T1000 (cell line): ENCODE data around the gene FAM107A.
A peak's percentile ranks its signal among the peaks of the same experiment; 100 is the strongest.

Experiments
- DNase-seq: peaks from one replicate; lab custom pipeline; 2025; ENCODE audit warnings: mixed read lengths; lab: John Stamatoyannopoulos, UW

The FAM107A gene

DNA sequence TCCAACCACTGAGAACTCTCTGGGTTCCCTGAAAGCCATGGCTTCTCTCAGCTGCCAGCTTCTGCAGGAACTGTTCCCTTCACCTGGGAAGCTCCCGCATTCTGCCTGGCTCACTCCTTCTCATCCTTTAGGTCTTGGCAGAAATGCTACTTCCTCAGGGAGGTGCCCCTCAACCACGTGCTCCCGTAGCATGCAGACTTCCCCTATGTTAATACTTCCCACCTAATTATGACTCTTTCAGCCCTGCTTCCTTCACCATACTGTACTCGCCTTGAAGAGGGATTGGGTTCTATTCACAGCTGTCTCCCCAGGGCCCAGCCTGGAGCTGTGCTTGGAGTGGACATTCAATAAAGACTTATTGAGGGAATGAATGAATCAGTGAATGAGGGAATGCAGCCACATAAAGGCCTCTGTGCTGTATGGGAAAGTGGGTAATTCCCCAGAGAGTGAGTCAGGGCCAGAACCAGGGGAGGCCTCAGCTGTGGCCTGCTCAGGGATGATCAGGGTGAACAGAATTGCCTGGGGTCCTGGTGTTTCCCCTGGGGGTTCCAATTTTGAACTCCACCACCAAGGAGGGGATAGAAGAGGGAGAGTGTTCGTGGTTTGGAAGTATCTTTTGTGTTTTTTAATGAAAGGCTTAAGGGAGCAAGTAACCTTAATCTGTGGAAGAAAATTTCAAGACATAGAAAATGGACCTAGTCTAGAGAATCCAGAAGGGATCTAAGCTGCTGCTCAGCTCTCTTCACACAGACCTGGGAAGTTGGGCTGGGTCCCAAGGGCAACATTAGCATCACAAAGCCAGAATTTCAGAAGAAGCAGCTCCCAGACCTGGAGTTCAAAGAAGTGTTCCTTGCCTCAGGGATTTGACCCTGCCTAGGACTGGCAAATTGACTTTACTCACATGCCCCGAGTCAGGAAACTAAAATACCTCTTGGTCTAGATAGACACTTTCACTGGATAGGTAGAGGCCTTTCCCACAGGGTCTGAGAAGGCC, 14.6 kb upstream of the FAM107A start:
- peak; percentile 14 for DNase-seq

DNA sequence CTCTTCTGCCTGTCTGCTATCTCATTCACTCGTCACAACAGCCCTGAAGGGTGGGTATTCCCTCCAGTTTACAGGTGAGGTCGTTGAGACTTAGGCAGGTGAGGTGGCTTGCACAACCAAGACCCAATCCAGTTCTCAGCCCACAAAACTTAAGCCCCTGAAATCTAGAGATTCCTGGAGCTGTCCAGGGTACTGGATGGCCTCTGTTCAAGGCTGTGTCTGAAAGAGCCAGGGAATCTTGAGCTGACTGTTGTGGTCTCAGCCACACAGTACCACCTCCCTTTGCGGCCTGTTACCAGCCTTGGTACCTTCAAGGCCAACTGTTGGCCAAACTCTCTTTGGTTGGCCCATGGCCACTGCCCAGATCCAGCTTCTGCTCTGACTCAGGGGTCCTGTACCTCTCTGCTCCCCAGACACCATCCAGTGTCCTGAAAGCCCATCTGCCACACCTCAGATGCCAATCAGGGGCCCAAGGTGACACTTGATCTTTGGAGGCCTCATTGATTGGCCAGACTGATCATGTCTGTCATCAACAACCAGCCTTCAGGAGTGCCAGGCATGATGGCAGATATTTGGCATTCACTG, 10.9 kb upstream of the FAM107A start:
- DNase-seq, result peak; percentile 11

DNA sequence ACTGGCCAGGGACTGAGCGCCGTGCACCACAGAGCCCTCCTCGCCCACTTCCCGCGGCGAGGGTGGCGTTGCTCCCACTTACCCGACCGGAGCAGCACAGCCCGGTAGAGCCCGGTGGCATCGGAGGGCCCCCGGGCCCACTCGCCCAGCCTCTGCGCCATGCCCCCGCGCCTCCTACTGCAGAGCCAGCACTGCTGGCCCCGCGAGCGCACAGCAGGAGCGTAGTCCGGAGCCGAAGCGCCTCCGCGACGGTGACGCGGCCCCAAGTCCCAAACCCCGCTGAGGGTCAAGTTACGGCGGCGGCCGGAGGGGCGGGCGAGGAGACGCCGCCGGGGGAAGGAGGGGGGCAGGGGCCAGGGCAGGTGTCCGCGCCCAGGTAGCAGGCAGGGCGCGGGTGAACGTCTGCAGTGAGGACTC, 9.6 kb upstream of the FAM107A start:
- no peak for DNase-seq

DNA sequence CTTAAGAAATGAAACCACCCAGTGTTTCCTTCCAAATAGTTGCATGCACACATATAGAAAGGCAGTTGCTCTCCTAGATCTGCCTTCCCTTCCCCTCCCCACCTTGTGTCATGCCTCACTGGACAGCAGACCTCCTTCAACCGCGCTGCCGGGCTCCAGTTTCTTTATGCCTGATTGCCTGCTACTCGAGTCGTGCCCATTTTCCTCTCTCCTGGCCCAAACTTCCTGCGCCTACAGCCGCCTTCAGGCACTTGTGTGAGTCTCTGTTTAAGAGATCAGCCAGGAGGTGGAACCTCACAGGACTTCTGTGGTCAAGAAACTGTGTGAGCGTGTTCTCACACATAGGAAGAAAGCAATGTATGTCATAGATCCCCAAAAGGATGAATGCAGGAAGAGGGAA, 8.8 kb upstream of the FAM107A start:
- no peak for DNase-seq

GRCh38 chr3:58585005-58585786, 8.0 kb upstream of the FAM107A start:
- peak; percentile 41 for DNase-seq

DNA sequence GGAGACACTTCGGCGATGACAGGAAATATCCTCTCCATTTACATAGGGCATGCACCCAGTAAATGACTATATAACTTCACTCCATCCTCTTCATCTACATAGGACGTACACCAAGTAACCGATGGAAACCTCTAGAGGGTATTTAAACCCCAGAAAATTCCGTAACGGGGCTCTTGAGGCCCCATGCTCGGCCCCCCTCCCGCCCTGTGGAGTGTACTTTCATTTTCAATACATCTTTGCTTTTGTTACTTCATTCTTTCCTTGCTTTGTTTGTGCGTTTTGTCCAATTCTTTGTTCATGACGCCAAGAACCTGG, 7.5 kb upstream of the FAM107A start:
- no peak for DNase-seq

DNA sequence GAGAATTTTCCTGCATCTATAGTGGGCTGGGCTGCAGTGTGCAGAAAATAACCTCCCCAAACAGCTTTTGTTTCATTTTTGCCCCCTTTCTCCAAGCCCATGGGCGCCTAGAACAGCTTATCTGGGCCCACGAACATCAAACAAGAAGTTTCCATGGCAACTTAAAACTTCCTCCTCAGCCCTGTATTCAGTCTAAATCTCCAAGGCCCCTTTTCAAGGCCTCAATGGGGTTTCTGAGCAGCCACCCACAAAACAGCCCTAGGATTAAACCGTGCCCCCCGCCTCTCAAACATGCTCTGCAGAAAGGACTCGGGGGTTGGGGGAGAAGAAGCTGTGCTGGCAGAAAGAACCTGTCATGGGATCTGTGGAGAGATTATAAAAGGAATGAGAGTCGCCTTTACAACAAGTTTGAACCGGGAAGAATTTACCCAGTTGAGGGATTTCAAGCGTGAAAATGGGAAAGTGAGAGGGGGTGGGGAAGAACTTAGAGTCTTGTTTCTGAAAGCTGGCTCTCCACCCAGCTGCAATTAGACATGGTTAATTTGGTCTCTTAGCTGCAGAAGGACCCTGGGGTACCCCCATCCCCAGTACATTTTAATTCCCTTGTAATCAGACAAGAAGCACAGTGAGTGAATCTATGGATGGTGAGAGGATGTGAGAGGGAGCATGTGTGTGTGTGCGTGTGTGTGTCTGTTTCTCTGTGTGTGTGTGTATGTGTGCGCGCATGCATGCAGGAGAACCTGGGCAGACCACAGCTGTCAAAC, 4.3 kb upstream of the FAM107A start:
- DNase-seq, result no peak

DNA sequence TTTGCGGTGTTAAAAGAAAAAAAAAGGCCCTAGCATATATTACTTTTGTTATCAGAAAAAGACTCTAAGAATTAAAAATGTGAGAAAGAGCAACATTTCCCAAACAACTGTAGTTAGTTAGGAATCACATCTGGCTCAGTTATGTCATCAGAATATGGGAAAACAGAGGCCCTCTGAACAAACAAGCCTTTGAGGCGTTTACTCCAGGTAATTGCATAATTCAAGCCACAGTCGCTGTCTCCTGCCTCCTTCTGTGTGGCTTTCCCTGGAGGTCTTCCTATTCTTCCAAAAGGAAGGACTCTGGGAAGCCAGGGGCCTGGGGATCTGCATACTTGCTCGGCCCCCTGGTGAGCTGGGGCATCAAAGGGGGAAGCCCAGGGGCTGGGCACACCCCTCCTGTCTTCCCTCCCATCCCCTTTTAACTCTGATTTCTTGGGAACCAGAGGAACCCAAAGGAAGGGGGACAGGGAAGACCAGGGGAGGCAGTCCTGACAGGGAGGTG, 3.7 kb upstream of the FAM107A start:
- no peak for DNase-seq

DNA sequence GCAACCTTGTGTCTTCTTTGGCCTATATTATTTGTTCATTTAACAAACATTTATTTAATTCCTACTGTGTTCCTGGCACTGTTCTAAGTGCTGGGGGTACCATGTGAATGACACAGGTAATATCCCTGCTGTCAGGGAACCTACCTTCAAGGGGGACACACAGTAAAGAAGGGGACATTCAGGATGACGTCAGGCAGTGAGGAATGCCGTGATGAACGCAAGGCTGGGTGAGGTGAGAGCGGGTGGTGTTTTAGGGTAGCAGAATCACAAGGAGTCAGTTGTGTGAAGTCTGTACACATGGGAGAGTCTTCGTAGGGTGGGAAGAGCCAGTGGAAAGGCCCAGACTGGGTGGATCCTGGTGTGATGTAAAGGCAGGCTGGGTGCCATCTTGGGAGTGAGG, 1.7 kb upstream of the FAM107A start:
- no peak for DNase-seq

GRCh38 chr3:58576716-58577115, 475 bp downstream of the FAM107A start:
- no peak for DNase-seq

- DNase-seq, result no peak
Measured at GRCh38 chr3:58575971-58576652, 1.1 kb downstream of the FAM107A start.

GRCh38 chr3:58574682-58575081, 2.5 kb downstream of the FAM107A start:
- DNase-seq, result no peak

GRCh38 chr3:58574106-58574505, 3.1 kb downstream of the FAM107A start:
- no peak for DNase-seq

- no peak for DNase-seq
Measured at GRCh38 chr3:58573640-58574039, 3.6 kb downstream of the FAM107A start.

- no peak for DNase-seq
Measured at GRCh38 chr3:58572634-58573230, 4.5 kb downstream of the FAM107A start.

DNA sequence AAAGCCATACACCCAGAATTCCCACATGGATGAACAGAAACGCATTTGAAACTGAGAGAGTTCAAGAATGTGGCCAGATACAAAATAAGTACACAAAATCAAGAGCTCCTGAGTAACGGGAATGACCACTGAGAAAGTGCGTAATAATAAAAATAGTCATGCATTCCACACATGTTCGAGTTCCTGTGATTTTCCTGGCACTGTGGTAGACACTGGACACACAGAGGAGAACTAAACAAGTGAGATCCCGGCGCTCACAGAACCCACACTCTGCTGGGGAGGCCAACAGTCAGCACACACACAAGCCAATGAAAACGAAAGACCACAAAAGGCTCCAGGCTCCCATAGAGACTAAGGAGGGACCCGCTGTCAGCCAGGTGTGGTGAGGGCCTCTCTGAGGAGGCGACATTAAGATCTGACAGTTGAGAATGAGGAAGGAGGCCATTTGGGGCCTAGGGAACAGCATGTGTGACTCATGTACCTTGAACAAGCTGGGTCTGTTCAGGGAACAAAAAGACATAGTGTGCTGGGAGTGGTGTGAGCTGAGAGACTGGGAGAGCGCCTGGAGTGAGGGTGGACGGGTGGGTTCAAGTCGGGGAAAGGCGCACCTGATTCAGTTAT, 5.1 kb downstream of the FAM107A start:
- no peak for DNase-seq

DNA sequence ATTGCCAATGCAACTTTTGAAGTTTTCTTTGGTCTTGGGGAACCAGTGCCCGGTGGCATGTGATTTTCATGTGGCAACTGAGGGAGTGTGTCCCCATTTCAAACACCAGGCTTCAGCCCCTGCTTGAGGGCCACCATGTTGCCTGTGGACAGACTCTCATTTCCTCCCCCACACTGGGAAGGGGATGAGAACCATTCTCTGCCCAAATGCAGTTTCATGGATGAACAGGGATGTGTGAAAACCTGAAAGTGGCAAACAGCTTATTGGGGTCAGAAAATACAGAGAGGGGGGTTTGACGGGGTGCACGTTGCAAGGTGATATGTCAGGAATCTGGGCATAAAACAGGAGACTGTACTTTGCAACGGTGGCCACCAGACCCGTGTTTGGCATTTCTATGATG, 6.3 kb downstream of the FAM107A start:
- no peak for DNase-seq

GRCh38 chr3:58569287-58570001, 7.7 kb downstream of the FAM107A start:
- DNase-seq, result no peak

- peak; percentile 52 for DNase-seq
Measured at GRCh38 chr3:58568572-58569286, 8.5 kb downstream of the FAM107A start.
